Spinal cord (tissue), 10 donors: Measurements from ENCODE around the gene NET1. TPM values are rescaled to one million over a fixed set of nuclear protein-coding genes. Genes with fewer than 3 reads are reported as not detected.

Source experiments
- DNase-seq, 6 donors: peaks; one replicate each; pipeline versions ENCODE4 v3.0.0 to v3.0.0-alpha.2; 2013 to 2015; ENCODE audit warnings: low spot score in 6 of 6, low read depth in 4 of 6
- H3K27ac ChIP-seq: one replicate; pipeline ENCODE4 v1.5.1; 2013; ENCODE audit warnings: low read depth, low read length, control low read depth
- H3K27me3 ChIP-seq: one replicate; pipeline ENCODE4 v1.6.1; 2013; ENCODE audit warnings: low read length; ENCODE audit not compliant: control insufficient read depth, insufficient read depth
- H3K36me3 ChIP-seq: one replicate; pipeline ENCODE4 v1.6.1; 2013; ENCODE audit warnings: low read length; ENCODE audit not compliant: control insufficient read depth, insufficient read depth
- H3K4me1 ChIP-seq: one replicate; pipeline ENCODE4 v1.6.1; 2013; ENCODE audit warnings: low read length; ENCODE audit not compliant: control insufficient read depth, insufficient read depth
- H3K4me3 ChIP-seq: one replicate; pipeline ENCODE4 v1.5.1; 2013; ENCODE audit warnings: low read depth, low read length, control low read depth
- H3K9me3 ChIP-seq: one replicate; pipeline ENCODE4 v1.6.1; 2013; ENCODE audit warnings: low read length; ENCODE audit not compliant: control insufficient read depth, insufficient read depth
- WGBS: methylation state at CpG from one replicate; pipeline ENCODE4 v1.1.5; 2013; ENCODE audit warnings: missing lambda C conversion rate; ENCODE audit not compliant: insufficient coverage; 5-methylcytosine and 5-hydroxymethylcytosine counted together
- polyA plus RNA-seq, 2 donors: library from polyadenylated mRNA; unstranded; fragments of 120-200 nt; gene quantifications; one replicate each; pipeline ENCODE4 v1.2.1, GENCODE V29; 2013; ENCODE audit not compliant: insufficient read length in 2 of 2
- total RNA-seq, 2 donors: library from RNA; depleted of rRNA in 1 of 2; stranded (reverse); fragments of 120-200 nt in 1 of 2; fragments of >200 nt in 1 of 2; gene quantifications; one replicate each; pipeline versions ENCODE4 v1.2.3 to v1.2.4, GENCODE V29; 2013 to 2014
- donor health status: healthy.

The NET1 gene
- total and polyA plus RNA-seq, 4 donors = 32.4 to 190 (median 77.8) TPM

DNA sequence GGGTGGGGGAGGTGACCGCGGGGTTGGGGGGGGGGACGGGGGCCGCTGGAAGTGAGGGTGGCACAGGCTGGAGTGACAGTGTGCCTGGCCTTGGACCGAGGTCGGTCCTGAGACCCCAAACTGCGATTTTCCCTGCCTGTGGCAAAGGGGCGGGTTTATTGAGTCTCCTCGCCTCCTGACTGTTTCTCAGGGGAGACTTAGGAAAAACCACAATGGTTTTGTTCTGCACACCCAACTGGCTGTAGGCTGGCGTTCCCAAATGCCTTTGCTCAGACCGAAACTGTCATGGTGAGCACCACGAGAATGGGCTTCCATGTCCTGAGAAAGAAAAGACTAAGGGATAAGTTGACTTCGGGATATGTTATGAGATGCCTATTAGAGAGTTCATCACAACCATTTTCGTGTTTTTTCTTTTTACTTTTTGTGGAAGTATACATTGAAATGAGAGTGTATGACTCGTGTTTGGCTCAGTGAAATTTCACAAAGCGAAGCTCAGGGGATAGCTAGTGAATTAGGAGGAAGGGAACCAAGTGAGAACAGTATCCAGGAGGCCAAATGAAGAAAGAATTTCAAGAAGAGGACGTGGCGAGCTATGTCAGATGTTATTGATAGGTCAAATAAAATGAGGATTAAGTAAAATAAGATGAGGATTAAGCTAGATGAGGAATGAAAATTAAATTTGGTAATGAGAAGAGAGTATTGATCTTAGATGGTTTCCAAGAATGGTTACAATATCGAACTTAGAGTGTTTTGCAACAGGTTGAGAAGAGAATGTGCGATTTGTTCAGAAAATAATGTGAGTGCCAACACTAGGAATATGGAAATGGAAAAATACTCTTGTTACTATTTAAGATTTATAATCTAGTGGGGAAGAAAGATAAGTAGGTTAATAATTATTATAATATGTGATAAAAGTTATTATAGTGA is 918 bp downstream of the NET1 start:
- Histone ChIP-seq H3K36me3 (no peaks in the 10 kb centered on the region), H3K4me3 (peak overlapping the region; percentile 57), H3K4me1 (no peaks in the 10 kb centered on the region), H3K27ac (no peak overlapping the region), H3K9me3 (no peaks in the 10 kb centered on the region), H3K27me3 (peaks cover 2% of the 10 kb centered on the region)
- WGBS = 10% methylated on average over 17 of the region's 20 CpGs
- peak in 2 of 6 donors; percentile 49 to 53 for DNase-seq

DNA sequence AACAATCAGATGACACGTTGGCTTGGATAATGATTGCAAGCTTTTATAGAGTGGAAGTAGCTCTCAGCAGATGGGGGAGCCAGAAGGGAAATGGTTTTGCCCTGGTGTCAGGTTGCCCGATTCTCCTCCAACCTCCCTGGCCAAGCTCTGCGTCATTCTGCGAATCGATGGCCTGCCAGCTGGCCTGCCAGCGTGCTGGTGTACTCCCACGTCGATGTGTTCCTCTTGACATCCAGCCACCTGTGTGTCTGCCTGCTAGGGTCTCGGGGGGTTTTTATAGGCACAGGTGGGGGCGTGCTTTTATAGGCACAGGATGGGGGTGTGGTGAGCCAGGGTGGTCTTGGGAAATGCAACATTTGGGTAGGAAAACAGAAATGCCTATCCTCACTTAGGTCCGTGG is 4.6 kb downstream of the NET1 start:
- no peak for DNase-seq
- WGBS = 79% methylated on average over 9 of the region's 11 CpGs
- Histone ChIP-seq H3K27me3 (no peaks in the 10 kb centered on the region), H3K27ac (no peak overlapping the region), H3K4me3 (no peak overlapping the region), H3K9me3 (peaks cover 3% of the 10 kb centered on the region), H3K4me1 (no peaks in the 10 kb centered on the region), H3K36me3 (no peaks in the 10 kb centered on the region)

DNA sequence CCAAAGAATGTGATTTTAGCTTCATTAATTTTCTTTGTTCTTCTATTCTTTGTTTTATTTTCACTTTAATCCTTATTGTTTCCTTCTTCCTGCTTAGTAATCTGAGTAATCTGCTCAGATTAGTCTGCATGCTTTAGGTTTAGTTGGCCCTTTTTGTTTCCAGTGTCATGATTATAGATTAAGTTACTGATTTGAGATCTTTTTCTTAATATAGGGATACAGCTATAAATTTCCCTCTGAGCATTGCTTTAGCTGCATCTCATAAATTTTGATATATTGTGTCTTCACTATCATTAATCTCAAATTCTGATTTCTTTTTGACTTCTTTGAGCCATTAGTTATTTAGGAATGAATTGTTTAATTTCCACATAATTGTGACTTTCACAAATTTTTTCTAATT is 6.2 kb downstream of the NET1 start:
- no peak for DNase-seq
- no peaks in the 10 kb centered on the region for H3K27me3 ChIP-seq
- H3K4me1 ChIP-seq = no peaks in the 10 kb centered on the region
- H3K27ac ChIP-seq = no peak overlapping the region
- no peaks in the 10 kb centered on the region for H3K36me3 ChIP-seq
- peaks cover 3% of the 10 kb centered on the region for H3K9me3 ChIP-seq
- H3K4me3 ChIP-seq = no peak overlapping the region

DNA sequence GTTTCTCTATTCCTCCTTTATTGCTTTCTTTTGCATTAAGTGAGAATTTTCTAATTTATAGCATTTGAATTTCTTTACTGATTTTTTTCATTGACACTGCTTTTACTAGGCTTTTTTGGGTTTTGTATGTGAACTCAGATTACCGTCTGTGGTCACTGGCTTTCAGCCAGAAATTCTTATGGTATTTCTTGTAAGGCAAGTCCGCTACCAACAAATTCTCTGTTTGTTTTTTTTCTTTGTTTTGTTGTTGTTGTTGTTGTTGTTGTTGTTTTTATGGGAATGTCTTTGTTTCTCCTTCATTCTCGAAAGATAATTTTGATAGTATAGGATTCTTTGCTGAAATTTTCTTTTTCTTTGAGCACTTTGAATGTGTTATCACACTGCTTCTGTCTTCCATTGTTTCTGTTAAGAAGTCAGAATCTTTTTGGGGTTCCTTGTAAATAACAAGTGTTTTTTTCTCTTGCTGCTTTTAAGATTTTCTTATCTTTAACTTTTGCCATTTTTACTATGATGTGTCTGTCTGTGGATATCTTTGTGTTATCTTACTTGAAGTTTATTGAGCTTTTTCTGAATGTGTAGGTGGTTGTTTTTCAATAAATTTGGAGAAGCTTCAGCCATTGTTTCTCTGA is 7.2 kb downstream of the NET1 start:
- DNase-seq = no peak
- Histone ChIP-seq H3K9me3 (peaks cover 3% of the 10 kb centered on the region), H3K4me1 (no peaks in the 10 kb centered on the region), H3K27me3 (no peaks in the 10 kb centered on the region), H3K27ac (no peak overlapping the region), H3K4me3 (no peak overlapping the region), H3K36me3 (no peaks in the 10 kb centered on the region)
- 100% methylated on average over 1 of the region's 3 CpGs for WGBS

DNA sequence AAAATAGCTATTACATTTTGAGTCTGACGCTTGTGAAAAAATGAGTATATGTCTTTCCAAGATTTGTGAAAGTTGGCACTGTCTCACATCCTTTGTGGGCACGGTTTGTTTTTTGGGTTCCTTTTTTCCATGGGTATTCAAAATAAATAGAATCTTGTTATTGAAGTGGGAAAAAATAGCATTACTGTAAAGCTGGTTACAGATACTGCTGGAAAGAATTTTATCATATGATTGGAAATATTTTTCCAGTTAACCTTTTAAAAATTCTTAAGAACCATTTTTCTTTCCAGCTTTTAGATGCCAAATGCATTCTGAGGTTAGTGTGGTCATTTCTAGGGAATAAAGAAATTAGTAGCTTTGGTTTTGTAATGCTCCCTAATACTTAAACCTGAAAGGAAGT is 11.4 kb downstream of the NET1 start:
- Histone ChIP-seq H3K27ac (no peak overlapping the region), H3K4me1 (no peaks in the 10 kb centered on the region)

DNA sequence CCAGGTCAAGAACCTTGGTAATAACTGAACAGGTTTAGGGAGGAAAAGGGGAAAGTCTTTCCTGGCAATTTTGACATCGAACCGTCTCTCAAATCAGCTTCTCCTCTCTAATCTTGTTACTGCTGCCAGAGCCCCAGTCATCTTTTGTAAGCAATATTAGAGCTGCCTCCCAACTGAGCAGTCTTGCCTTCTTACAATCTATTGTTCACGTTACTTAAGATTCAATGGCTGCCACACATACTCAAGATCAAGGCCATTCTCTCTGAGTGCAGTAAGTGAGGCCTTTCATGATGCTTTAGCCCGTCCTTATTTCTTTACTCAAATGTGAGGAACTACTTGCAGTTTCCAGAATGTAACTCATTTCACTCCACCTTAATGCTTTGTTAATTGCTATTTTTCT is 12.4 kb downstream of the NET1 start:
- DNase-seq = no peak
- peaks cover 2% of the 10 kb centered on the region for H3K36me3 ChIP-seq
- 33% methylated on average over 2 of the region's 4 CpGs for WGBS

More for the DNA sequence above, 11.4 kb downstream of the NET1 start:
- peak in 1 of 6 donors; percentile 31 for DNase-seq
- H3K9me3 ChIP-seq = peaks cover 3% of the 10 kb centered on the region
- no CpG with 5 or more reads among the region's 2 CpGs for WGBS
- peaks cover under 1% of the 10 kb centered on the region for H3K36me3 ChIP-seq
- H3K27me3 ChIP-seq = no peaks in the 10 kb centered on the region
- no peak overlapping the region for H3K4me3 ChIP-seq

DNA sequence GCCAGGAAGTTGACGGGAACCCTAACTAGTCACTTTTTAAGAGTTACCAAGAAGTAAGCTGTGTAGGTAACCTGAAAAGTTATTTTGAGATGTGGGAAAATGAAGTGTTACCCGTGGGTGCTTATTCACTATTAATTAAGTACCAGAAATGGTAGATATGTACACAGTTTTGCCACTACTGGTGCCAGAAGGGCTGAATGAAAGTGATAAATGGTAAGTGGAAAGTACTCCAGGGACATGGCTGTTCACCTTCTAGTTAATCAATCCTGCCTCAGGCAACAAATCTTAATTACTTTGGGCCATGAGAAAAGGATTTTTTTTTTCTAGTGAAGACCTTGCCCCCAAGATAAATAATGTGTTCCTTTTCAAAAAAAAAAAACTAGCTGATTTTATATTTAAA is 15.8 kb downstream of the NET1 start:
- Histone ChIP-seq H3K9me3 (no peaks in the 10 kb centered on the region), H3K27ac (no peak overlapping the region), H3K36me3 (peaks cover 2% of the 10 kb centered on the region), H3K4me1 (no peaks in the 10 kb centered on the region), H3K27me3 (no peaks in the 10 kb centered on the region), H3K4me3 (no peak overlapping the region)
- DNase-seq = no peak
- no CpG with 5 or more reads among the region's 2 CpGs for WGBS

More for the DNA sequence above, 12.4 kb downstream of the NET1 start:
- no peaks in the 10 kb centered on the region for H3K27me3 ChIP-seq
- no peak overlapping the region for H3K4me3 ChIP-seq
- H3K27ac ChIP-seq = no peak overlapping the region
- H3K9me3 ChIP-seq = no peaks in the 10 kb centered on the region
- H3K4me1 ChIP-seq = no peaks in the 10 kb centered on the region

DNA sequence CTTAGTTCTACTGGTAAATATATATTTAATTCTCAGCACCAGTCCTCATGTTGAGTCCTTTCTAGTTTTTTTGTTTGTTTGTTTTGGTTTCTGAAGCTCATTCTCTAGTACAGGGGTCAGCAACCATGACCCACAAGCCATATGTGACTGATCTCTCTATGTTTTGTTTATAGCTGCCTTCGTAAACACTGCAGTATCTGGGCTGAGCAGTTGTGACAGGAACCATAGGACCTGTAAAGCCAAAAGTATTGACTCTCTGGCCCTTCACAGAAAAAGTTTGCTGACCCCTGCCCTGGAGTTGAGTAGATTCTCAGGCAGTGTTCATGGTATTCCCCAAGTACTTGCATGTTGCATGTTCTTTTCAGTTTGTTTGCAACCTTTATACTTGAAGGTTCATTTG is 20.8 kb downstream of the NET1 start:
- Histone ChIP-seq H3K27ac (no peak overlapping the region), H3K9me3 (no peaks in the 10 kb centered on the region), H3K36me3 (peaks cover 2% of the 10 kb centered on the region), H3K4me3 (no peak overlapping the region), H3K27me3 (no peaks in the 10 kb centered on the region), H3K4me1 (no peaks in the 10 kb centered on the region)
- no peak for DNase-seq
- WGBS = 75% methylated on average over 1 of the region's 1 CpG

DNA sequence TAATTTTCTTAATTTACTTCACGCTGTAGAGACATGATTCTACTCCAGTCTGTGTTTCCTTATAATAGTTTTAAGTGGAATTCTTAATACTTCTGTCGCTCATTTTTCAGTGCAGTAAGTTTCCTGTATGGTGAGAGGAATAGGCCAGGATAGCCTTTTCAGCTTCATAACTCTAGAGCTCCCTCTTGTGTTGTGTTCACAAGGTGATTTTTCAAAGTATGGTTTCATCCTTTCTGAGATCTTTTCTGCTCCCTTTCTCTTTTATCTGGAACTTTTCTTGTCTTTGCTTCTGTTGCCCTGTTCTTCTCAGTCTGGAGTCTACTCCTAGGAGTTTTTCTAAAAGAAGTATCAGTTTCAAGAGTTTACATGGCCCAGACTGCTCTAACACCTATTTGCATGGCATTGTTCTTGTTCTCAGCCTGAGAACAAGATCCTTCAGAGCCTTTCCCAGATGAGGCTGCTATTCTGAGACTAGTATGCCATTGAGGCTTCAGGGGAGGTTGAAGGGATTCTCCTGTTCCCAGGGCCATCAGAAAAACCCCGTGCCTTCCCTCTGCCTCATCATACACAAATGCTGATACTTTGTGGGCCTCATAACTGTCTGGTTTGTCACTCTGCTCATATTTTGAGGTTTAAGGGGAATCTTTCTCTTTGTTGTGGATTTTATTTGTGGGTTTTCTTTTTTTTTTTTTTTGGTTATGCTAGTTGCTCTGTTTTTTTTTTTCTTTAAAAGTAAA is 21.8 kb downstream of the NET1 start:
- Histone ChIP-seq H3K36me3 (no peaks in the 10 kb centered on the region), H3K9me3 (no peaks in the 10 kb centered on the region), H3K4me1 (no peaks in the 10 kb centered on the region), H3K4me3 (no peak overlapping the region), H3K27ac (no peak overlapping the region), H3K27me3 (no peaks in the 10 kb centered on the region)
- WGBS = no CpG with 5 or more reads among the region's 3 CpGs
- peak in 2 of 6 donors; percentile 66 to 80 for DNase-seq
